ENCODE measurements around the gene ADAM19. TPM values are rescaled to one million over a fixed set of nuclear protein-coding genes. Genes with fewer than 3 reads are reported as not detected.
A peak's percentile ranks its signal among the peaks of the same experiment; 100 is the strongest.

Gene ADAM19
- total RNA-seq, 6 experiments from 2014 or later, result 1.8 to 9.4 (median 4.5) TPM

DNA sequence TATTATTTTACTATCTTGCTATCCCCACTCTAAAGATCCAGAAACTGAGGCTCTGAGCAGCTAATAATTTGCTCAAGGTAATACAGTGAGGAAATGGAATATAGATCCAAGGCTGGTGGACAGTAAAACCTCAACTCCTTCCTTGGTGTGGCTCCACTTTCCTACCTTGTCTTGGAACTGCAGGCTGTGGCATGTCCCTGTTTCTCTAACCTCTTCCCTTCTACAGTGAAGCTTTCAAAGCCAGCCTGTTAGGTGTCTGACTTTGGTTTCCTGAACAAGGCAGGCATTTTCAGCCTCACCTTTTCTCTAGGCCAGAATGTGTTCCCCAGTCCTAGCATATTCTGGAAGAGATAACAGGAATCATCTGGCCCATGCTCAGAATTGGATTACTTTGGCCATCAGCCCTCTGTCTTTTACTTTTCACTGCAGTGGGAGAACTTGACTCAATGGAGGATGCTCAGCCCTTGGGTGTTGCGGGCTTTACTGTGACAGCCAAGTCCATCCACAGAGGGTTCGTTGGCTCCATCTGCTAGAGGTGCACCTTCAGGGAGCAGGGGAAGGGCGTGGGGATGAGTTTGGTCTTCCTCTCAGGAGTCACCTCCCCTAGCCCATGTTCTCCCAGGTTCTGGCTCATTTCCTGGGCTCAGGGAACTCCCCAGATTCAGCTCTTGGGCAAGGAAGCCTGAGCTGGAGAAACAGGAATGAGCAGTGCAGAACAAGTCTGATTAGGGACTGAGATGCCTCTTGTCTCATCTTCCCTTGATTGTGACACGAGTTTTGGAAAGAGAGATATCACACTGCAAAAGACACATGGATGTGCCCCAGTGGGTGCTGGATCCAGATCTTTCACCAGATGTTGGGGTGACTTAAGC lies 114.4 kb downstream of the ADAM19 start:
- no peak for ATAC-seq
- H3K9me3 ChIP-seq, result no peaks in the 10 kb centered on the region
- WGBS (ENCODE audit: insufficient coverage, low coverage, low lambda C conversion rate, missing lambda C conversion rate), result 81% methylated on average over 4 of the region's 4 CpGs
- no peak for DNase-seq
- peaks cover 0 to 4% (median 0%) of the 10 kb centered on the region in 4 donors for H3K4me1 ChIP-seq
- intact Hi-C loops (cut with DNase I), result no loop called here
- H3K36me3 ChIP-seq, result no peaks in the 10 kb centered on the region
- H3K27ac ChIP-seq, result no peak overlapping the region
- H3K27me3 ChIP-seq, result no peaks in the 10 kb centered on the region
- H3K4me3 ChIP-seq, result no peak overlapping the region
- TF ChIP-seq POLR2A (IDR thresholded peaks at IDR 0.05), result no peak
- TF ChIP-seq, protein P1, sequence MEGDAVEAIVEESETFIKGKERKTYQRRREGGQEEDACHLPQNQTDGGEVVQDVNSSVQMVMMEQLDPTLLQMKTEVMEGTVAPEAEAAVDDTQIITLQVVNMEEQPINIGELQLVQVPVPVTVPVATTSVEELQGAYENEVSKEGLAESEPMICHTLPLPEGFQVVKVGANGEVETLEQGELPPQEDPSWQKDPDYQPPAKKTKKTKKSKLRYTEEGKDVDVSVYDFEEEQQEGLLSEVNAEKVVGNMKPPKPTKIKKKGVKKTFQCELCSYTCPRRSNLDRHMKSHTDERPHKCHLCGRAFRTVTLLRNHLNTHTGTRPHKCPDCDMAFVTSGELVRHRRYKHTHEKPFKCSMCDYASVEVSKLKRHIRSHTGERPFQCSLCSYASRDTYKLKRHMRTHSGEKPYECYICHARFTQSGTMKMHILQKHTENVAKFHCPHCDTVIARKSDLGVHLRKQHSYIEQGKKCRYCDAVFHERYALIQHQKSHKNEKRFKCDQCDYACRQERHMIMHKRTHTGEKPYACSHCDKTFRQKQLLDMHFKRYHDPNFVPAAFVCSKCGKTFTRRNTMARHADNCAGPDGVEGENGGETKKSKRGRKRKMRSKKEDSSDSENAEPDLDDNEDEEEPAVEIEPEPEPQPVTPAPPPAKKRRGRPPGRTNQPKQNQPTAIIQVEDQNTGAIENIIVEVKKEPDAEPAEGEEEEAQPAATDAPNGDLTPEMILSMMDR (IDR thresholded peaks at IDR 0.05), result no peak

DNA sequence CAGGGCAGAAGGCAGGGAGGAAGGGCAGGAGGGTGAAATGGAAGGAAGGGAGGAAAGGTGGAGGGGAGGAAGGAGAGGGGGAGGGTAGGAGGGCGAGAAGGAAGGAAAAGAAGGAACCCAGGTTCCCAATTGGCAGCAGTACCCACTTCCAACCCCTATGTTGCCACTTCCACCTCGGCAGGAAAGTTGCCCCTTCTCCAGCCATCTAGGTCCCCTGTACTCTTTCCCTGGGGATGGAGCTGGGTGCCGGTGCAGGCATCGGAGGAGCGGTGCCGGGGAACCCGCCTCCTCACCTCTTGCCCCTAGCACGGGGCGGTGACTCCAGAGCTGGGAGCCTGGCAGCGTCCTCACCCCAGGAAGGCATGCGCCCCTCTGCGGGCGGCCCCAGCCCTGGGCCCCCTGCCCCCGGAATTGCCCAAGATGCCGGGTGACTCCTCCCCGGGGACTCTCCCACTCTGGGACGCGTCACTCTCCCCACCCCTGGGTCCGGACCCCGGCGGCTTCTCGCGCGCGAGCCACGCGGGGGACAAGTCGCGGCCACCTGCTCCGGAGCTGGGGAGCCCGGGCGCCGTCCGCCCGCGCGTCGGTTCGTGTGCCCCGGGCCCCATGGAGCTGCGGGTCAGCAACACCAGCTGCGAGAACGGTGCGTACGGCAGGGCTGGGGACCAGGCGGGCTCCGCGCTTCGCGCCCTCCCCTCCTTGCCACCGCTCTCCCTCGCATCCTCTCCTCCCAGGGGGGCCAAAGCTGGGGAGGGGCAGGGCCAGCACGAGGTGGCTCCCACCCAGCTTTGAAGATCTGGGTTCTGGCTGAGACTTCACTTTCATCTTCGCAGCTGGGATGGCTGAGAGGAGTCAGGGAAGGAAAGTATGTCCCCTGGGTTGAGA lies 115.6 kb downstream of the ADAM19 start, which contains the start of gene NIPAL4:
TSS of gene NIPAL4 (plus strand) at position 499 of the 885 bp plus-strand sequence. CDS start at position 607, 108 bp downstream.
- peaks cover 0 to 4% (median 0%) of the 10 kb centered on the region in 4 donors for H3K4me1 ChIP-seq
- intact Hi-C loops (cut with DNase I), result no loop called here
- 12% methylated on average over 7 of the region's 54 CpGs for WGBS (ENCODE audit: insufficient coverage, low coverage, low lambda C conversion rate, missing lambda C conversion rate)
- no peak within 1 kb of the TSS for H3K27ac ChIP-seq
- no peak for TF ChIP-seq POLR2A (IDR thresholded peaks at IDR 0.05)
- TF ChIP-seq, protein P1 (IDR thresholded peaks at IDR 0.05), result no peak
- no peaks in the 10 kb centered on the region for H3K27me3 ChIP-seq
- H3K4me3 ChIP-seq, result peak within 1 kb of the TSS in 2 of 3 donors; percentile 21 to 40
- H3K36me3 ChIP-seq, result no peaks in the 10 kb centered on the region
- H3K9me3 ChIP-seq, result no peaks in the 10 kb centered on the region
- no peak for DNase-seq
- peak; percentile 50 to 53 (median 53) for ATAC-seq

DNA sequence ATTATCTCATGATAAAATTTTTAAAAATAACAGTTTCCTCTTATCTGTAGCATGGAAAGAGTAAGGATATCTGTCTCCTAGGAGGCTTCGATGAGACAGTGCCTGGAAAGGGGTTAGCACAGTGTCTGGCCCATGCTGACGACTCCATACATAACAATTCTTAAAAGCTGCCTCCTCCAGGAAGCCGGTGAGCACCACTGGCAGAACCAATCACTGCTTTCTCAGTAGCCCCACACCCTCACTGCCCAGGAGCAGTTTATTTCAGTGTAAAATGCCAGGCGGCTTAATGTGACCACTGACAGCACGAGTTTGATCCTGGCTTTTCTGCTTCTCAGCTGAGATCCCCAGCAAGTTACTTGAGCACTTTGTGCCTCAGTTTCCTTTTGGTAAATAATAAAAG lies 116.7 kb downstream of the ADAM19 start:
- no peak overlapping the region for H3K4me3 ChIP-seq
- no peak for DNase-seq
- no peak overlapping the region for H3K27ac ChIP-seq
- H3K4me1 ChIP-seq, result peaks cover 0 to 4% (median 0%) of the 10 kb centered on the region in 4 donors
- intact Hi-C loops (cut with DNase I), result no loop called here
- H3K36me3 ChIP-seq, result no peaks in the 10 kb centered on the region
- TF ChIP-seq POLR2A (IDR thresholded peaks at IDR 0.05), result no peak
- TF ChIP-seq, protein P1 (IDR thresholded peaks at IDR 0.05), result no peak
- H3K9me3 ChIP-seq, result no peaks in the 10 kb centered on the region
- no peak for ATAC-seq
- 85% methylated on average over 4 of the region's 5 CpGs for WGBS (ENCODE audit: insufficient coverage, low coverage, low lambda C conversion rate, missing lambda C conversion rate)
- no peaks in the 10 kb centered on the region for H3K27me3 ChIP-seq

DNA sequence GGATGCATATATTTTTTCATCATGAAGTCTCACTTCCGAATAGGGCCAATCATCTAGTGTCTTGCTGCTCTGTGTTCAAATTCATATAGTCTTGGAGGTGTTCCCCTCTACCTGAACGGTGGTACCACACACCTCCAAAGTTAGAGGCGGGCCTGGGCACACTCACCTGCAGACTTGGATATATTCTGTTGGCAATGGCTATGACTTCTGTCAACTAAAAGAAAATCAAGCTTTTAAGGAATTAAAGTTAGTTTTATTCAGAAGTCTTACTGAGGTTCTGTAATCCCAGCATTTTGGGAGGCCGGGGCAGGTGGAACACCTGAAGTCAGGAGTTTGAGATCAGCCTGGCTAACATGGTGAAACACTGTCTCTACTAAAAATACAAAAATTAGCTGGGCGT lies 118.2 kb downstream of the ADAM19 start:
- Histone ChIP-seq H3K27ac (no peak overlapping the region), H3K4me1 (peaks cover 0 to 4% (median 0%) of the 10 kb centered on the region in 4 donors), H3K4me3 (no peak overlapping the region), H3K27me3 (no peaks in the 10 kb centered on the region), H3K36me3 (no peaks in the 10 kb centered on the region), H3K9me3 (no peaks in the 10 kb centered on the region)
- DNase-seq (no peak), ATAC-seq (no peak)
- intact Hi-C loops (cut with DNase I), result no loop called here
- TF ChIP-seq, protein P1 (IDR thresholded peaks at IDR 0.05), result no peak
- TF ChIP-seq POLR2A (IDR thresholded peaks at IDR 0.05), result no peak
- 81% methylated on average over 4 of the region's 5 CpGs for WGBS (ENCODE audit: insufficient coverage, low coverage, low lambda C conversion rate, missing lambda C conversion rate)
